Activated B cell treated with CpG ODN at 0.5 μM for 24 hours (primary cell): Measurements from ENCODE around the gene LRRC17. TPM values are rescaled to one million over a fixed set of nuclear protein-coding genes. Genes with fewer than 3 reads are reported as not detected.

ENCODE experiments used
- ATAC-seq: fragments of 200-7000 bp; cut with Tn5 transposase; one replicate; pipeline ENCODE4 v1.10.0; 2021; ENCODE audit warnings: low read depth, mild to moderate bottlenecking, moderate library complexity
- CTCF ChIA-PET: fragments of 350-600 bp; sonication (Branson Sonifier 250); formaldehyde crosslinking; loops from one replicate; lab custom pipeline; 2021; ENCODE audit warnings: antibody characterized with exemption; lab: Charles Lee
- POLR2A ChIA-PET: fragments of 350-600 bp; sonication (Branson Sonifier 250); formaldehyde crosslinking; loops from one replicate; lab custom pipeline; 2021; ENCODE audit warnings: antibody characterized with exemption; lab: Charles Lee
- DNase-seq: peaks from one replicate; pipeline ENCODE4 v3.0.0; 2022
- H3K27ac Mint-ChIP-seq: one replicate; pipeline ENCODE4 v1.8.0; 2020; ENCODE audit warnings: mixed read lengths
- H3K27me3 Mint-ChIP-seq: one replicate; pipeline ENCODE4 v1.8.0; 2021; ENCODE audit warnings: mixed read lengths
- H3K36me3 Mint-ChIP-seq: one replicate; pipeline ENCODE4 v1.8.0; 2021; ENCODE audit warnings: low read depth, mixed read lengths
- H3K4me1 Mint-ChIP-seq: one replicate; pipeline ENCODE4 v1.8.0; 2021; ENCODE audit warnings: mixed read lengths
- H3K4me3 Mint-ChIP-seq: one replicate; pipeline ENCODE4 v1.8.0; 2020; ENCODE audit warnings: mild to moderate bottlenecking, mixed read lengths
- H3K9me3 Mint-ChIP-seq: one replicate; pipeline ENCODE4 v1.8.0; 2020; ENCODE audit warnings: mixed read lengths
- intact Hi-C: fragments of 100-400 bp; cut with micrococcal nuclease; formaldehyde crosslinking; loops from one replicate; pipeline ENCODE4 v1.15.1; 2024
- total RNA-seq: library from RNA; stranded (reverse); gene quantifications from 2 replicates; pipeline ENCODE4 v1.2.3, GENCODE V29; 2022
- TF ChIP-seq, protein P1 (sequence below): fragments of 200-600 bp; IDR thresholded peaks from one replicate; pipeline ENCODE4 v1.8.0; 2022; ENCODE audit warnings: antibody characterized with exemption, mild to moderate bottlenecking

The LRRC17 gene, protein sequence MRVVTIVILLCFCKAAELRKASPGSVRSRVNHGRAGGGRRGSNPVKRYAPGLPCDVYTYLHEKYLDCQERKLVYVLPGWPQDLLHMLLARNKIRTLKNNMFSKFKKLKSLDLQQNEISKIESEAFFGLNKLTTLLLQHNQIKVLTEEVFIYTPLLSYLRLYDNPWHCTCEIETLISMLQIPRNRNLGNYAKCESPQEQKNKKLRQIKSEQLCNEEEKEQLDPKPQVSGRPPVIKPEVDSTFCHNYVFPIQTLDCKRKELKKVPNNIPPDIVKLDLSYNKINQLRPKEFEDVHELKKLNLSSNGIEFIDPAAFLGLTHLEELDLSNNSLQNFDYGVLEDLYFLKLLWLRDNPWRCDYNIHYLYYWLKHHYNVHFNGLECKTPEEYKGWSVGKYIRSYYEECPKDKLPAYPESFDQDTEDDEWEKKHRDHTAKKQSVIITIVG
- 0.16 and 0.34 TPM in 2 replicates for total RNA-seq

DNA sequence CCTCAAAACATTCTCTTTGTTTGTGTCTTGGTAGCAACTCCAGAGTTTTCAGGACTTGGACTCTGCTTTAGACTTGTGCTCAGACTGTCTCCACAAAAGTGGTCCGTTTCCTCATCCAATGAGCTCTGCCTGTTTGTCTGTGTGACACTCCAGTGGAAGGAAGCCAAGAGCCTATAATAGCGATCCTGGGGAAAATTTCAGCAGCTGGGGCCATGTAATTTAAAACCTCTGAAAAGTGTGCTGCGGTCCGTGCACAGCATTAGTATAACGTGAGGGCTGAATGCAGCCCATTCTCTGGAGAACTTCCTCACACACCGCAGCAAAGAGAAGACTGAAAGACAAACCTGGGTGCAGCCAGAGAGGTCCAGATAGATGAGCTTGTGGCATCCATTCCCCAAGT lies at the start of gene LRRC17:
Gene LRRC17 (plus strand): TSS at position 259 of the 400 bp plus-strand sequence. CDS start 20,914 bp downstream, outside the sequence.
- H3K27me3 Mint-ChIP-seq: no peaks in the 10 kb centered on the region
- H3K4me3 Mint-ChIP-seq: no peak within 1 kb of the TSS
- H3K27ac Mint-ChIP-seq: no peak within 1 kb of the TSS
- TF ChIP-seq, protein P1, sequence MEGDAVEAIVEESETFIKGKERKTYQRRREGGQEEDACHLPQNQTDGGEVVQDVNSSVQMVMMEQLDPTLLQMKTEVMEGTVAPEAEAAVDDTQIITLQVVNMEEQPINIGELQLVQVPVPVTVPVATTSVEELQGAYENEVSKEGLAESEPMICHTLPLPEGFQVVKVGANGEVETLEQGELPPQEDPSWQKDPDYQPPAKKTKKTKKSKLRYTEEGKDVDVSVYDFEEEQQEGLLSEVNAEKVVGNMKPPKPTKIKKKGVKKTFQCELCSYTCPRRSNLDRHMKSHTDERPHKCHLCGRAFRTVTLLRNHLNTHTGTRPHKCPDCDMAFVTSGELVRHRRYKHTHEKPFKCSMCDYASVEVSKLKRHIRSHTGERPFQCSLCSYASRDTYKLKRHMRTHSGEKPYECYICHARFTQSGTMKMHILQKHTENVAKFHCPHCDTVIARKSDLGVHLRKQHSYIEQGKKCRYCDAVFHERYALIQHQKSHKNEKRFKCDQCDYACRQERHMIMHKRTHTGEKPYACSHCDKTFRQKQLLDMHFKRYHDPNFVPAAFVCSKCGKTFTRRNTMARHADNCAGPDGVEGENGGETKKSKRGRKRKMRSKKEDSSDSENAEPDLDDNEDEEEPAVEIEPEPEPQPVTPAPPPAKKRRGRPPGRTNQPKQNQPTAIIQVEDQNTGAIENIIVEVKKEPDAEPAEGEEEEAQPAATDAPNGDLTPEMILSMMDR: no peak
- no peaks in the 10 kb centered on the region for H3K36me3 Mint-ChIP-seq
- POLR2A ChIA-PET: interaction anchor here (0.7 kb wide), 1 partner anchor 162 kb away, joined by 5 read pairs; the partner anchor contains the start of gene ARMC10
- H3K9me3 Mint-ChIP-seq: peaks cover 2% of the 10 kb centered on the region
- ATAC-seq: no peak
- no peak for DNase-seq
- H3K4me1 Mint-ChIP-seq: peaks cover 4% of the 10 kb centered on the region
- CTCF ChIA-PET: no interaction called here
- intact Hi-C loops: no loop called here

DNA sequence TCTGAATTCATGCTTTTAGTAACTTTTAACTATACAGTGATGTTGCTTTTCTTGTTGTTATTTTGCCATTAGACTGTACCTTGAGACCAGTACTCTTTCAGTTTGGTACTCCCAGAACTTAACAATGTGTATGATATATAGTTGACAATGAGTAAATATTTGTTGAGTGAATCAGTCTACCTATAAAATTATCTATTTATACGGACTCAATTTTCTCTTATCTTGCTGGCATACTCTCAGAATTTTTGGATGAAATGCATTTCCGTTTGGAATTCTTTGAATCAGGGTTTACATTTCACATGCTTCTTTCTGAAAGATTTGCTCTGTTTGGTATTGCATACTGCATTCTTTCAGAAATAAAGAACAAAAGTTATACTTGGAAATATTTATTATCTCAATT lies 47.8 kb upstream of the LRRC17 start:
- DNase-seq (no peak), ATAC-seq (no peak)
- Mint-ChIP-seq H3K36me3 (no peaks in the 10 kb centered on the region), H3K9me3 (no peaks in the 10 kb centered on the region), H3K4me1 (peaks cover 8% of the 10 kb centered on the region), H3K4me3 (no peak overlapping the region), H3K27me3 (no peaks in the 10 kb centered on the region), H3K27ac (no peak overlapping the region)
- CTCF ChIA-PET: no interaction called here
- TF ChIP-seq, protein P1: no peak
- intact Hi-C loops: no loop called here
- POLR2A ChIA-PET: no interaction called here

DNA sequence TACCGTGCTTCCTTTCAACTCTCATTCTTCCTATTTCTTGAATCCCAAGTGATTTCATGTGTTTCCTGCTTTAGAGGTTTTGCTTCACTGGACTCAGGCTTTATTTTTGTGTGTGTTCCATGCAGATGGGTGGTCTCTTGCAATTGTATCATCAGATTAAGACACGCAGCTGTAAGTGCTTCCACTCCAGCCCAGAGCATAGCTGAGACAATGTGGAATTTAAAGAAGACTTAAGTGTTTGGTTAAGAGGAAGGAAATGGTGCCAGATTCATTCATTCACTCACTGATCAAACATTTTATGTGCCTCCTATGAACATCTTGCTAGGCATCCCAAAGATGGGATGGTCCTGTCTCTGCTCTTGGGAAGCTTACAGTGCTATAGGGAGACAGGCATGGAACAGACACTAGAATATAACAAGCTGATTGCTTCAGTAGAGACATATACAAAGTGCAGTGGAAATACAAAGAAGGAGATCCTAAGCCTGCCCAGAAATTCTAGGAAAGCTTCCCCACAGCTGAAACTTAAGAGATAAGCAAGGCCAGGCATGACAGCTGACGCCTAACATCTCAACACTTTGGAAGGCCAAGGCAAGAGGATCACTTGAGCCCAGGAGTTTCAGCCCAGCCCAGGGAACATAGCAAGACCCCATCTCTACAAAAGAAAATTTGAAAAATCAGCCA lies 46.1 kb upstream of the LRRC17 start:
- ATAC-seq: no peak
- no peak for DNase-seq
- ChIA-PET POLR2A (no interaction called here), CTCF (no interaction called here)
- Mint-ChIP-seq H3K27me3 (no peaks in the 10 kb centered on the region), H3K9me3 (no peaks in the 10 kb centered on the region), H3K36me3 (no peaks in the 10 kb centered on the region), H3K27ac (no peak overlapping the region), H3K4me3 (no peak overlapping the region), H3K4me1 (peaks cover 8% of the 10 kb centered on the region)
- intact Hi-C loops: no loop called here
- TF ChIP-seq, protein P1: no peak

DNA sequence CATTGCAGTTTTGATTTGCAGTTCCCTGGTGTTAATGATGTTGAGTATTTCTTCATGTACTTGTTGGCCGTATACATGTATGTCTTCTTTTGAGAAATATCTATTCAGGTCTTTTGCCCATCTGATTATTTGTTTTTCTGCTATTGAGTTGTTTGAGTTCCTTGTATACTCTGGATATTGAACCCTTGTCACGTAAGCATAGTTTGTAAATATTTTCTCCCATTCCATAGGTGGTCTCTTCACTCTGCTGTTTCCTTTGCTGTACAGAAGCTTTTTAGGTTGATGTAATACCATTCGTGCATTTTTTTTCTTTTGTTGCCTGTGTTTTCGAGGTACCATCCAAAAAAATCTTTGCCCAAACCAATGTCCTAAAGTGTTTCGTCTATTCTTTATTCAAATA lies 43.6 kb upstream of the LRRC17 start:
- H3K27ac Mint-ChIP-seq: no peak overlapping the region
- peaks cover 8% of the 10 kb centered on the region for H3K4me1 Mint-ChIP-seq
- TF ChIP-seq, protein P1: no peak
- H3K4me3 Mint-ChIP-seq: no peak overlapping the region
- no peaks in the 10 kb centered on the region for H3K27me3 Mint-ChIP-seq
- H3K36me3 Mint-ChIP-seq: no peaks in the 10 kb centered on the region
- no peaks in the 10 kb centered on the region for H3K9me3 Mint-ChIP-seq
- ChIA-PET POLR2A (no interaction called here), CTCF (no interaction called here)
- no peak for DNase-seq
- no peak for ATAC-seq
- intact Hi-C loops: no loop called here

DNA sequence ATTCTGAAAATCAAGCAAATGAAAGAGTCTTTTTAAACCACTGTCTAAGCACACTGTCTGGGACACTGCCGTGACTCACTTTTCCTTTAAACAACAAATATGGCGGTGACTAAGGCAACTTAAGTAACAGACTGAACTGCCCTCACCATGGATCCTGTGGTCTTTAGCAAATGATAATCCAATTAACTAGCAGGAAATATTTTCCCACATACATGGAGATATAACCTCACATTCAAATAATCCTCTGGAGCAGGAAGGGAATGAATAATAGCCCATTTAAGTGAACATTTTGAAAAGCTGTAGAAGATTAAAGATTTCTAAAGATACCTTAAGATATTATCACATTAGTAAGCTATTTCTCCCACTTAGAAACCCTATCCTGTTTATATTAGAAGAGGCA lies 40.3 kb upstream of the LRRC17 start:
- Mint-ChIP-seq H3K4me1 (no peaks in the 10 kb centered on the region), H3K4me3 (no peak overlapping the region), H3K27ac (no peak overlapping the region), H3K9me3 (no peaks in the 10 kb centered on the region), H3K27me3 (no peaks in the 10 kb centered on the region), H3K36me3 (no peaks in the 10 kb centered on the region)
- DNase-seq (no peak), ATAC-seq (no peak)
- POLR2A ChIA-PET: no interaction called here
- intact Hi-C loops: no loop called here
- CTCF ChIA-PET: no interaction called here
- TF ChIP-seq, protein P1: no peak
